Ascending aorta (tissue), 2 donors: ENCODE data around the gene HS6ST1. TPM values are rescaled to one million over a fixed set of nuclear protein-coding genes. Genes with fewer than 3 reads are reported as not detected.

Experiments
- DNase-seq, 2 donors: peaks; one replicate each; pipeline ENCODE4 v3.0.0-alpha.2; 2019; ENCODE audit warnings: low spot score in 2 of 2
- H3K27ac ChIP-seq, 2 donors: fragments of 200-600 bp; sonication (generic); one replicate each; pipeline ENCODE4 v1.5.1; 2016 to 2017; ENCODE audit warnings: mild to moderate bottlenecking in 1 of 2
- H3K27me3 ChIP-seq: fragments of 200-600 bp; sonication (generic); one replicate; pipeline ENCODE4 v1.5.1; 2017
- H3K36me3 ChIP-seq, 2 donors: fragments of 200-600 bp; sonication (generic); one replicate each; pipeline ENCODE4 v1.5.1; 2016
- H3K4me1 ChIP-seq, 2 donors: fragments of 200-600 bp; sonication (generic); one replicate each; pipeline ENCODE4 v1.5.1; 2016 to 2017; ENCODE audit warnings: mild to moderate bottlenecking in 1 of 2
- H3K4me3 ChIP-seq, 2 donors: fragments of 200-600 bp; sonication (generic); one replicate each; pipeline ENCODE4 v1.5.1; 2016 to 2017; ENCODE audit warnings: mild to moderate bottlenecking in 1 of 2
- H3K9me3 ChIP-seq, 2 donors: fragments of 200-600 bp; sonication (generic); one replicate each; pipeline ENCODE4 v1.5.1; 2016
- intact Hi-C: fragments of 100-400 bp; cut with DNase I; formaldehyde crosslinking; loops from one replicate; pipeline ENCODE4 v1.15.1; 2023
- total RNA-seq: library from RNA; depleted of rRNA; stranded (reverse); fragments of >200 nt; gene quantifications from one replicate; pipeline ENCODE4 v1.1.0, GENCODE V29; 2016
- TF ChIP-seq, protein P1 (sequence below), 3 experiments: fragments of 200-600 bp in 2 of 3; fragments of 450-650 bp in 1 of 3; sonication (generic) in 2 of 3; IDR thresholded peaks; one replicate each; pipeline ENCODE4 v1.5.1; 2016 to 2019; ENCODE audit warnings: antibody characterized with exemption in 3 of 3, mild to moderate bottlenecking in 1 of 3, moderate library complexity in 1 of 3

The HS6ST1 gene
- total RNA-seq, 1 donor from 2014 or later: 42.7 TPM

DNA sequence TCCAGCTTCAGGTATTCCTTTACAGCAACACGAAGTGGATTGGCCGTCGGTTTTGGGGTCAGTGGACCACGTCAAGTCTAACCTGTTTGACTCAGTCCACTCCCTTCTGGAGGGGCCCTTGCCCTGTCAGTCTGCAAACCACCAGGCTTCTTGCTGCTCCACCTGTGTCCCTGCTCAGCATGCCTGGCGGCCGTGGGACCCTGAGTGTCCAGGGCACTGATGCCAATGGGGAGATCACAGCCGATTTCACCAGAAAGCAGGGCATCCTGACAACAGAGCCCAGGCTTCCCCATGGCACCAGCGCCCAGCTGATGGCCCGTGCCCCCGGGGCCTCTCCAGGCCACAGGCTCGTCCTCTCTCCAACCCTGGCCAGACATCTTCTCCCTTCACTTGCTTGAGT, 41.2 kb upstream of the HS6ST1 start:
- Histone ChIP-seq H3K27me3 (no peaks in the 10 kb centered on the region), H3K36me3 (no peaks in the 10 kb centered on the region), H3K27ac (no peak overlapping the region), H3K4me3 (no peak overlapping the region), H3K9me3 (no peaks in the 10 kb centered on the region), H3K4me1 (peaks cover 0 to 19% of the 10 kb centered on the region in 2 donors)
- peak in 1 of 2 donors; percentile 30 for DNase-seq
- intact Hi-C loops: loop anchor here (5.0 kb wide), 1 partner anchor 62 kb away; no protein-coding TSS in a partner anchor
- TF ChIP-seq, protein P1, sequence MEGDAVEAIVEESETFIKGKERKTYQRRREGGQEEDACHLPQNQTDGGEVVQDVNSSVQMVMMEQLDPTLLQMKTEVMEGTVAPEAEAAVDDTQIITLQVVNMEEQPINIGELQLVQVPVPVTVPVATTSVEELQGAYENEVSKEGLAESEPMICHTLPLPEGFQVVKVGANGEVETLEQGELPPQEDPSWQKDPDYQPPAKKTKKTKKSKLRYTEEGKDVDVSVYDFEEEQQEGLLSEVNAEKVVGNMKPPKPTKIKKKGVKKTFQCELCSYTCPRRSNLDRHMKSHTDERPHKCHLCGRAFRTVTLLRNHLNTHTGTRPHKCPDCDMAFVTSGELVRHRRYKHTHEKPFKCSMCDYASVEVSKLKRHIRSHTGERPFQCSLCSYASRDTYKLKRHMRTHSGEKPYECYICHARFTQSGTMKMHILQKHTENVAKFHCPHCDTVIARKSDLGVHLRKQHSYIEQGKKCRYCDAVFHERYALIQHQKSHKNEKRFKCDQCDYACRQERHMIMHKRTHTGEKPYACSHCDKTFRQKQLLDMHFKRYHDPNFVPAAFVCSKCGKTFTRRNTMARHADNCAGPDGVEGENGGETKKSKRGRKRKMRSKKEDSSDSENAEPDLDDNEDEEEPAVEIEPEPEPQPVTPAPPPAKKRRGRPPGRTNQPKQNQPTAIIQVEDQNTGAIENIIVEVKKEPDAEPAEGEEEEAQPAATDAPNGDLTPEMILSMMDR (IDR thresholded peaks at IDR 0.05): no peak

DNA sequence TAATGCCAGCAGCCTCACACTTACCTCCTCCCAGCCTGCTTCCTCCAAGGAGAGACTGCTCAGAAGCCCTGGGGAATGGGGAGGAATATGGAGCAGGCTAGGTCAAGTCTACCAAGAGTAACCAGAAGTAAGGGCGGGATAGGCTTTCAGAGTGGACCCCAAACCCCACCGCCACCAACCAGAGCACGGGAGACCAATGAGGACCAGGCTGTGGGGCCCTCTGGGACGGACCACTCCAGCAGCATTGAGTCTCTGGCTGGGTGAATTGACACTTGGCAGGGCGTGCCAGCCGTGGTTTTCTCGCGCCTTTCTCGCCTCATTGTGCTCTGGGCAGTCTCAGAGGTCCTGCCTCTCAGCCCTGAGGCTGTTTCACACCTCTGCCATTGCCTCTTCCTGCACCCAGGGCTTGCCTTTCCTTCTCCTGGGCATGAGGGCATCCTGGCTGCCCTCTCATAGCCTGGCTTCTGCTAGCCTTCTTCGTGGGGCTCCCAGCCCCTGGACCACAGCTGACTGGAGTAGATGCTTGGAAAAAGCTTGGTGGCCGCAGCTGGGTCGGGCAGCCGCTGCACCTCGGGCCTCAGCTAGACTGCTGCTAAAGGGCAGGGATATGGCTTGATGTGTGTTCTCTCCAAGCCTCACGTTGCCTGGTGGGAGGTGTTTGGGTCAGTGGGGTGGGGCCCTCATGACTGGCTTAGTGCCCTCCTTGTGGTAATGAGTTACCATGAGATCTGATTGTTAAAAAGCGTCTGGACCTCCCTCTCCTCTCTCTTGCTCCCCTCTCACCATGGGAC, 40.5 kb upstream of the HS6ST1 start:
- intact Hi-C loops: no loop called here
- TF ChIP-seq, protein P1 (IDR thresholded peaks at IDR 0.05): no peak
- no peaks in the 10 kb centered on the region for H3K9me3 ChIP-seq

GRCh38 chr2:128357506-128358370, 39.1 kb upstream of the HS6ST1 start:
- H3K4me3 ChIP-seq: no peak overlapping the region
- H3K36me3 ChIP-seq: no peaks in the 10 kb centered on the region
- TF ChIP-seq, protein P1 (IDR thresholded peaks at IDR 0.05): no peak
- H3K4me1 ChIP-seq: peaks cover 0 to 11% of the 10 kb centered on the region in 2 donors
- no peaks in the 10 kb centered on the region for H3K27me3 ChIP-seq
- peak in 1 of 2 donors; percentile 35 for DNase-seq
- H3K27ac ChIP-seq: no peak overlapping the region
- intact Hi-C loops: no loop called here
- H3K9me3 ChIP-seq: no peaks in the 10 kb centered on the region

More for the DNA sequence above, 40.5 kb upstream of the HS6ST1 start:
- Histone ChIP-seq H3K27ac (no peak overlapping the region), H3K4me1 (peaks cover 0 to 19% of the 10 kb centered on the region in 2 donors), H3K27me3 (no peaks in the 10 kb centered on the region), H3K4me3 (no peak overlapping the region), H3K36me3 (no peaks in the 10 kb centered on the region)
- DNase-seq: peak in 1 of 2 donors; percentile 38

DNA sequence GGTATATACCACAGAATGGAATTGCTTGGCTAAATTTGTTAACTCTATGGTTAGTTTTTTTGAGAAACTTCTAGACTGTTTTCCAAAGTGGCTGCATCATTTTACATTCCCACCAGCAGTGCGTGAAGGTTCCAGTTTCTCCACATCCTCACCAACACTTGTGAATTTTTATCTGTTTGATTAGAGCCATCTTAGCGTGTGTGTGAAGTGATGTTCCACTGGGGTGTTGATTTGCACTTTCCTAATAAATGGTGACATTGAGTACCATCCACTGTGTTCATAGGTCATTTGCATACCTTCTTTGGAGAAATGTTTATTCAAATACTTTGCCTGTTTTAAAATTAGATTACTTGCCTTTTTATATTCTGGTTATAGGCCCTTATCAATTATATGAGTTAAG, 37.5 kb upstream of the HS6ST1 start:
- TF ChIP-seq, protein P1 (IDR thresholded peaks at IDR 0.05): no peak
- Histone ChIP-seq H3K4me1 (no peaks in the 10 kb centered on the region), H3K36me3 (no peaks in the 10 kb centered on the region), H3K9me3 (no peaks in the 10 kb centered on the region), H3K4me3 (no peak overlapping the region), H3K27ac (no peak overlapping the region), H3K27me3 (no peaks in the 10 kb centered on the region)
- intact Hi-C loops: no loop called here
- DNase-seq: no peak

- no peaks in the 10 kb centered on the region for H3K36me3 ChIP-seq
- intact Hi-C loops: no loop called here
- H3K27ac ChIP-seq: no peak overlapping the region
- H3K4me3 ChIP-seq: no peak overlapping the region
- peak in 1 of 2 donors; percentile 28 for DNase-seq
- H3K4me1 ChIP-seq: no peaks in the 10 kb centered on the region
- no peaks in the 10 kb centered on the region for H3K9me3 ChIP-seq
- TF ChIP-seq, protein P1 (IDR thresholded peaks at IDR 0.05): no peak
- H3K27me3 ChIP-seq: no peaks in the 10 kb centered on the region
Measured at GRCh38 chr2:128354726-128355470, 36.2 kb upstream of the HS6ST1 start.
